Cardiac septum (tissue), 1 donor: ENCODE results near the gene SNRPB2. TPM values are rescaled to one million over a fixed set of nuclear protein-coding genes. Genes with fewer than 3 reads are reported as not detected.

Source experiments
- DNase-seq: peaks from one replicate; pipeline ENCODE4 v3.0.0-alpha.2; 2020; ENCODE audit warnings: low spot score
- intact Hi-C: fragments of 100-400 bp; cut with DNase I; formaldehyde crosslinking; loops from one replicate; pipeline ENCODE4 v1.14.0; 2022
- total RNA-seq: library from RNA; stranded (reverse); fragmentation: NEBNext Ultra II Directional; extraction: Animal tissue kit (Norgen Biotek cat#: 25700); gene quantifications from one replicate; pipeline ENCODE4 v1.2.1, GENCODE V29; 2021
- donor health status: DM: no; HTN: no; CAD: no.

The SNRPB2 gene
- total RNA-seq, 1 donor from 2014 or later, result 27.7 TPM

GRCh38 chr20:16719421-16719820 is 10.4 kb upstream of the SNRPB2 start:
- no peak for DNase-seq
- intact Hi-C loops, result no loop called here

- intact Hi-C loops, result no loop called here
- DNase-seq, result no peak
These were observed 746 bp upstream of the SNRPB2 start for GRCh38 chr20:16729080-16729479.

GRCh38 chr20:16732506-16733152 is 2.8 kb downstream of the SNRPB2 start:
- no peak for DNase-seq
- intact Hi-C loops, result loop anchor here (5.0 kb wide), 1 partner anchor 160 kb away; the partner anchor contains the start of gene KIF16B

GRCh38 chr20:16740365-16741072 is 10.7 kb downstream of the SNRPB2 start:
- intact Hi-C loops, result no loop called here
- no peak for DNase-seq

GRCh38 chr20:16744178-16744807 is 14.5 kb downstream of the SNRPB2 start:
- intact Hi-C loops, result no loop called here
- DNase-seq, result no peak

- no peak for DNase-seq
- intact Hi-C loops, result loop anchor here (5.0 kb wide), 1 partner anchor 48 kb away; no protein-coding TSS in a partner anchor
These were observed 15.4 kb downstream of the SNRPB2 start for GRCh38 chr20:16745204-16745603.

- no peak for DNase-seq
- intact Hi-C loops, result loop anchor here (5.0 kb wide), 1 partner anchor 50 kb away; no protein-coding TSS in a partner anchor
These were observed 17.5 kb downstream of the SNRPB2 start for GRCh38 chr20:16747291-16747811.

- DNase-seq, result no peak
- intact Hi-C loops, result loop anchor here (5.0 kb wide), 1 partner anchor 51 kb away; no protein-coding TSS in a partner anchor
These were observed 18.6 kb downstream of the SNRPB2 start, which contains the start of gene OTOR for GRCh38 chr20:16748308-16748900. Gene OTOR (plus strand): TSS chr20:16748358. CDS start chr20:16748402, 44 bp downstream.

GRCh38 chr20:16749573-16749972 is 19.7 kb downstream of the SNRPB2 start:
- intact Hi-C loops, result loop anchor here (5.0 kb wide), 1 partner anchor 52 kb away; no protein-coding TSS in a partner anchor
- no peak for DNase-seq

GRCh38 chr20:16752082-16752481 is 22.3 kb downstream of the SNRPB2 start:
- DNase-seq, result no peak
- intact Hi-C loops, result no loop called here

GRCh38 chr20:16752901-16753300 is 23.1 kb downstream of the SNRPB2 start:
- intact Hi-C loops, result no loop called here
- no peak for DNase-seq

- intact Hi-C loops, result no loop called here
- DNase-seq, result no peak
These were observed 28.8 kb downstream of the SNRPB2 start for GRCh38 chr20:16758454-16759180.

GRCh38 chr20:16759181-16759563 is 29.3 kb downstream of the SNRPB2 start:
- intact Hi-C loops, result no loop called here
- DNase-seq, result no peak

GRCh38 chr20:16760431-16761304 is 30.8 kb downstream of the SNRPB2 start:
- intact Hi-C loops, result loop anchor here (5.0 kb wide), 1 partner anchor 243 kb away; no protein-coding TSS in a partner anchor
- no peak for DNase-seq

GRCh38 chr20:16761305-16761829 is 31.5 kb downstream of the SNRPB2 start:
- DNase-seq, result no peak
- intact Hi-C loops, result loop anchor here (5.0 kb wide), 1 partner anchor 244 kb away; no protein-coding TSS in a partner anchor

GRCh38 chr20:16764560-16764959 is 34.7 kb downstream of the SNRPB2 start:
- intact Hi-C loops, result loop anchor here (5.0 kb wide), 1 partner anchor 247 kb away; no protein-coding TSS in a partner anchor

GRCh38 chr20:16771213-16771612 is 41.4 kb downstream of the SNRPB2 start:
- no peak for DNase-seq
- intact Hi-C loops, result no loop called here

More at GRCh38 chr20:16764560-16764959, 34.7 kb downstream of the SNRPB2 start:
- no peak for DNase-seq

GRCh38 chr20:16775961-16776360 is 46.1 kb downstream of the SNRPB2 start:
- intact Hi-C loops, result no loop called here

More at GRCh38 chr20:16775961-16776360, 46.1 kb downstream of the SNRPB2 start:
- no peak for DNase-seq
